Measurements from ENCODE around the gene ECE2.

Gene ECE2

DNA sequence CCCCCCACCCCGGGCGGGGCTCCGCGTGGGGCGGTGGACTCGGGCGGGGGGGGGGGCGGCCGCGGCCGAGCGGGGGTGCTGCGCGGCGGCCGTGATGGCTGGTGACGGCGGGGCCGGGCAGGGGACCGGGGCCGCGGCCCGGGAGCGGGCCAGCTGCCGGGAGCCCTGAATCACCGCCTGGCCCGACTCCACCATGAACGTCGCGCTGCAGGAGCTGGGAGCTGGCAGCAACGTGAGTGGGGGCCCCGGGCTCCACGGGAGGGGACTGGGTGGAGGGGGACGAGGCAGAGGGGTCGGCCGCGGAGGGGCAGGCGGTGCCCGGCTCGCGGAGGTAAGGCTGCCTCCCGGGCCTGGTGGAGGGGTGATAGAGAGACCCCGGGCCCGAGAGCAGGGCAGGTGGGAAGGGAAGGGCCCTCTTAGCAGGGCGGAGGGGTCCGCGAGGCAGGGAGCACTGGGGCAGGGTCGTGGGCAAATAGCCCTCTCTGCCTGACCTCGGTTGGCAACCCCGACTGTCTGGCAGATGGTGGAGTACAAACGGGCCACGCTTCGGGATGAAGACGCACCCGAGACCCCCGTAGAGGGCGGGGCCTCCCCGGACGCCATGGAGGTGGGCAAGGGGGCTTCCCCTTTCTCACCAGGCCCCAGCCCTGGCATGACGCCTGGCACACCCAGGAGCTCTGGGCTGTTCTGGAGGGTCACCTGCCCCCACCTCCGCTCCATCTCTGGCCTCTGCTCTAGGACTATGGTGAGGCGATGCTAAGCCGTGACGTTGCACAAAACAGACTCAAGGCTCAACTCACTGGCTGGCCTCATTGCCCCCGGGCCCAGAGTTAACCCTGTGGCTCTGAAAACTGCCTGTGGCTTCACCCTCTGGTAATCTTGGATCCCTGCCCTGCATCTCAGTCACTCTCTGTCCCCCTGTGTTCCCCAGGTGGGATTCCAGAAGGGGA, at the start of gene ECE2:
Gene ECE2, plus strand, starts transcription at position 62 of the 950 bp plus-strand sequence. Its CDS starts 132 bp downstream, at position 194.
- DNase-seq (ENCODE audit: low spot score): no peak

- DNase-seq (ENCODE audit: low spot score): peak; percentile 76
These were observed 48.3 kb upstream of the ECE2 start for GRCh38 chr3:184227481-184227935.

DNA sequence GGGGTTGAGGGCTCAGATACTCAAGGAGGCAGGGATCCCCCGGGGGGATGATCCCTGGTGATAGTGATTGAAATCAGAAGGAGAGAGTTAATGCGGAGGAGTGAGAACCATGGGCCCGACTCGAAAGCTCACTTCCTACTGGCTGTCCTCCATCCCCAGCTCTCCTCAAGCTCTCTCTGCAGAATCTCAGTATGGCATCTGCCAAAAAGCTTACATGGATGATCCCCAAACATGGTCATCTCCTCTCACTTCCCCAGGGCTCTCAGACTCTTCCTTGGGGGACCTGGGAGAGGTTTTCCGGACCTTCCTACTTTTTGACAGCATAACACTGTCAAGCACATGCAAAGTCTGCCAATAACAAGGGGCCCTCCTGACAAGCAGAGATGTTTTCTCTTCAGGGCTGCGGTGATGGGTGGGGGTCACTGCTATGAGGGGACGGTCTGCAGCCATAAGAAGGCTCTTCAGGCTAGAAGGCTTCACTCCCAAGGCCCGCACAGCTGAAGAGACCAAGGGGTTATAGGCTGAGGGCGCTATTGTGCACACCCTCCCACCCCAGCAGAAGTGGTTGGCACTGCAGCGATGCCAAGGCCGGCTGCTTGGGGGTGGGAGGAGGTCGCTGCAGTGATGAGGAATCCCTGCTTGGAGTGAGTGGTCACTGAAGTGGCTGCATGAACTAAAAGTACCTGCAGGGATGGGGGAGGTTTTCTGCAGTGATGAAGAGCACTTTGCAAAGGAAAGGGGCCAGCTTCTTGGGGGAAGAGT, 47.3 kb upstream of the ECE2 start:
- DNase-seq (ENCODE audit: low spot score): no peak

GRCh38 chr3:184229394-184230080, 46.3 kb upstream of the ECE2 start, which contains the start of gene VWA5B2:
TSS of gene VWA5B2 (plus strand) at chr3:184229585. CDS start at chr3:184230529, 944 bp downstream.
- peak; percentile 90 for DNase-seq (ENCODE audit: low spot score)

GRCh38 chr3:184230081-184230602, 45.7 kb upstream of the ECE2 start:
- no peak for DNase-seq (ENCODE audit: low spot score)

DNA sequence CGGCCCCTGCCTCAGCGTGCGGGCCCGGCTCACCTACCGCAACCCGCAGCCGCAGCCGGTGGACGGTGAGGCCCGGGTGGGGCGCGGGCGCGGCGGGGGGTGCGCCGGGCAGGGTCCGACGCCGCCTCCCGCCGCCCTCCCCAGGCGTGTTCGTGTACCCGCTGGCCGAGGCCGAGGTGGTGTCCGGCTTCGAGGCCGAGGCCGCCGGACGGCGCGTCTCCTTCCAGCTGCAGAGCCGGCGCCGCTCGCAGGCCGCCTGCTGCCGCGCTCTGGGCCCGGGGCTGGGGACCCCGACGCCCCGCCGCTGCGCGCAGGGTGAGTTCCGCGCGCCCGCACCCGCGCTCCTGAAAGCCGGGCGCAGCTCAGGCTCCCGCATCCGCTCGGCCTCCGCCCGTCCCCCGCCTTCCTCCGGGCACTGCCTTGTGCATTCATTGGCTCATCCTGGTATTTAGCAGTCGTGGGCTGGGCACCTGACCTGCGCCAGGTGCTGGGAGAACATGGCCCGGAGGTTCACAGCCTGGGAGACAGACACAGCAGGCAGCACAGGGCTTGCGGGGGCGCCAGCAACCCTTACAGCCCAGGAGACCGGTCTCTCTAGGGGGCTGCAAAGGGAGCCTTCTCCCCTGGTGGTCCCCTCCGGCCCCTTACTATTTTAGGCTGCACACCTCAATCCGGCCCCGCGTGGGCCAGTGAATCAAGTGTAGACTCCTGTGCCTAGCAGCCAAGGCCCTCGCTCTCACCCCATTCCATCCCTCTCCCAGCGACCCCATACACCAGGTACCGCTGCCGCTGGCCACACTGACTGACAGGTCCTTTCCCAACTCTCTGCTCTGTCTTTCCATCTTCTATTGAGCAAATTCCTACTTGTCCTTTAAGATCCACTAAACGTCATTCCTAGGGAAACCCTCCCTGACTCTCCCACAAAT, 45.0 kb upstream of the ECE2 start:
- no peak for DNase-seq (ENCODE audit: low spot score)

DNA sequence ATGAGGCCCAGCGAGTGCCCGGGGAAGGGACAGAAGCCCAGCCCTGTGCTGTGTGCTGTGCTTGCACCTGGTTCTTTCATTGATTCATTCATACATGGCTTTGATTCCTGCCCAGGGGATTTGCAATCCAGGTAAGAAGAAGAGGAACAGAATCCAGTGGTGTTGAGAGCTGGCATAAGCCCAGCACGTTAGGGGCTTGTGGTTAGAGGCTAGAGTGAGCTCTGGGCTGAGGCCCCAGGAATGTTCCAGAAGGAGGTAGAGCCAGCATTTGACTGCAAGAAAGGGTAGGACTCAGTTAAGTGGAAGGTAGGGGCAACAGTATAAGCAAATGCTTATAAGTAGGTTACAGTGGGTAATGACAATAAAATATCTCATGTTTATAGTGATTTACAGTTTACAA, 44.2 kb upstream of the ECE2 start:
- DNase-seq (ENCODE audit: low spot score): no peak

DNA sequence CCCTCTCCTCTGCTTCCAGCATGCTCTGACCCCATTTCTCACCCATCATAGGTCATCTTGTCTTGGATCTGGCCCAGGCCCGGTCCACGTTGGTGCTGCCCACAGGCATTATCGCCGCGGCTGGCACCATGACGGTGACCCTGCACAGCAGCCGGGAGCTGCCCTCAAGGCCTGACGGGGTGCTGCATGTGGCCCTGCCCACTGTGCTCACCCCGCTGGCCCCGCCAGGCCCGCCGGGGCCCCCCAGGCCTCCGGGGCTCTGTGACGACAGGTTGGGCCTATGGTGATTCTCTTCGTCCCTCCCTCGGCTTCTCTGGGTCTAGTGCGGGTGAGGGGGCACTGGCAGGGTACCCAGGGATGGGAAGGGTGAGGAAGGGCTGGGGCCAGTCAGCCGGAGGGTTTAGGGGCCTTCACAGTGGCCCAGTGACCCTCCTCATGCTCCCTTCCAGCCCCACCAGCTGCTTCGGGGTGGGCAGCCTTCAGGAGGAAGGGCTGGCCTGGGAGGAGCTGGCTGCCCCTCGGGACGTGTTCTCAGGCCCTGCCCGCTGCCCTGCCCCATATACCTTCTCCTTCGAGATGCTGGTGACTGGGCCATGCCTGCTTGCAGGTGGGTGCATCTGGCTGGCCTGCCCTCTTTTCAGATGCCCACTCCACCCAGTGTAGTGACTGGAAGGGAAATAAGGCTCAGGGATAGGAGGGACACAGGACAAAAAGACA, 42.5 kb upstream of the ECE2 start:
- DNase-seq (ENCODE audit: low spot score): no peak

DNA sequence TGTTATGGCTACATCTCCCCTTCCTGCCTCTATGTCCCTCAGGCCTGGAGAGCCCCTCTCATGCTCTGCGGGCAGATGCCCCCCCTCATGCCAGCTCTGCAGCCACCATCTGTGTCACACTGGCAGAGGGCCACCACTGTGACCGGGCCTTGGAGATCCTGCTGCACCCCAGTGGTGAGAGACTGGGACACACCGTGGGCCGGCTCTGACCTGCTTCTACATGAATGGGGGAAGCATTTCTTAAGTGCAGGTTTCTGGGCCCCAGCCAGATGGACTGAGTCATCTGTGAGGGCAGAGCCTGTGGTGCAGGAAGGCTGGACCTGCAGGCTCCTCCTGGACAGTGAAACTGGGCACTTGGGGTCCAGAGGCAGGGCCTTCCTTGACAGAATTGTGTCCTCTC, 41.6 kb upstream of the ECE2 start:
- no peak for DNase-seq (ENCODE audit: low spot score)

GRCh38 chr3:184234671-184235380, 41.0 kb upstream of the ECE2 start:
- DNase-seq (ENCODE audit: low spot score): no peak

DNA sequence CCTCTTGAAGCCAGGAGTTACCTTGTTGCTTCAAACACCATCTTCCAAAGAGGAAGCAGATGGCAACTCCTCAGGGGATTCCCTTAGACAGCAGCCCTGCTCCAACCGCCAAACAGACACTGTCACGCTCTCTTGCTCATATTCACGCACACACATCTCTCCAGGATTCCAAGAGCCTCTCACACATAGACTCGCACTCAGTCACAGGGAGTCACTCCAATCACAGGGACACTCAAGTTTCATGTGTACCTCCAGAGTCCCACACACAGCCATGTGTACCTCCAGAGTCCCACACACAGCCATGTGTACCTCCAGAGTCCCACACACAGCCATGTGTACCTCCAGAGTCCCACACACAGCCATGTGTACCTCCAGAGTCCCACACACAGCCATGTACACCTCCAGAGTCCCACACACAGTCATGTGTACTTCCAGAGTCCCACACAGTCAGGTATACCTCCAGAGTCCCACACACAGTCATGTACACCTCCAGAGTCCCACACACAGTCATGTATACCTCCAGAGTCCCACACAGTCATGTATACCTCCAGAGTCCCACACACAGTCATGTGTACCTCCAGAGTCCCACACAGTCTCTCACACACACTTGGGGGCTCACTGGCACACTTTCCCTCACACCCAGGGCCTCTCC, 40.3 kb upstream of the ECE2 start:
- no peak for DNase-seq (ENCODE audit: low spot score)

DNA sequence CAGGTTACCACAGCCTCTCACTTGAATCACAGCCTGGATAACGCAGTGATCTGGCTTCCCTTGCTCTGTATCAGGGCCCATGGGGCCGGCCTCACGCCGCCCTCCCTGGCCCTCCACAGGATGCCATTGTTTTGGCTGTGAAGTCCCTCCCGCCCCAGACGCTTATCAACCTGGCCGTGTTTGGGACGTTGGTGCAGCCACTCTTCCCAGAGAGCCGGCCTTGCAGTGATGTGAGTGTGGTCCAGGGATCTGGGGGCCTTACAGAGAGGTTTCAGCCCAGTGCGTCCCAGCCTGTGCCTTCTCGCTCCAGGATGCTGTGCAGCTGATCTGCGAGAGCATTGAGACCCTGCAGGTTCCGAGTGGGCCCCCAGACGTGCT, 39.8 kb upstream of the ECE2 start:
- DNase-seq (ENCODE audit: low spot score): no peak

GRCh38 chr3:184236636-184237035, 39.2 kb upstream of the ECE2 start:
- no peak for DNase-seq (ENCODE audit: low spot score)

DNA sequence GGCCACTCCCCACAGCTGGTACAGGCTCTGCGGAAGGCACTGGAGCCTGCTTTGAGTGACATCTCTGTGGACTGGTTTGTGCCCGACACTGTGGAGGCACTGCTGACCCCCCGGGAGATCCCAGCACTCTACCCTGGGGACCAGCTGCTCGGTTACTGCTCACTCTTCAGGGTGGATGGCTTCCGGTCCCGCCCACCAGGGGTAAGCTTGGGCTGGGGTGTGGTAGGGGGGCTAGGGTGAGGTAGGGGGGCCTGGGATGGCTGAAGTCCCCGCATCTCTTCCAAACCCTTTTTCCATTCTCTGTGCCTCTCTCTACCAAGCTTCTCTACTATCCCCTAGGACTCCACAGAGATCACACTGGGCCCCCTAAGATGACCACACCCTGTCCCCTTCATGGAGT, 38.6 kb upstream of the ECE2 start:
- DNase-seq (ENCODE audit: low spot score): no peak

DNA sequence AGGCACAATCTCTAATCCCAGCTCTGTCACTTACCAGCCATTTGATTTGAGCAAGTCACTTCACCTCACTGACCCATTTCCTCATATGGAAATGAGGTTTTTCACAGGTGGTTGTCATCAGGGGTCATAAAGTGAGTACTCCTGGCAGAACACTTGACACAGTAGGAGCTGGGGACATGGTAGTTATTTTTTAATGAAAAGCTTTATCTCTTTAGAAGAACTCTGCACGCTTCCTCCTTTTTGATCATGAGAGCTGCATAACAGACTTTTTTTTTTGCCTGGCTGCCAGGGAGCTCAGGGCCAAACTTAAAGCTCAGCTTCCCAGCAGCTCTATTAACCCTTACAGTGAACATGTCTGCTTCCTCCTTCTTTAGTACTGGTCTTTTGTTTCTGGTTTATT, 38.0 kb upstream of the ECE2 start:
- no peak for DNase-seq (ENCODE audit: low spot score)

DNA sequence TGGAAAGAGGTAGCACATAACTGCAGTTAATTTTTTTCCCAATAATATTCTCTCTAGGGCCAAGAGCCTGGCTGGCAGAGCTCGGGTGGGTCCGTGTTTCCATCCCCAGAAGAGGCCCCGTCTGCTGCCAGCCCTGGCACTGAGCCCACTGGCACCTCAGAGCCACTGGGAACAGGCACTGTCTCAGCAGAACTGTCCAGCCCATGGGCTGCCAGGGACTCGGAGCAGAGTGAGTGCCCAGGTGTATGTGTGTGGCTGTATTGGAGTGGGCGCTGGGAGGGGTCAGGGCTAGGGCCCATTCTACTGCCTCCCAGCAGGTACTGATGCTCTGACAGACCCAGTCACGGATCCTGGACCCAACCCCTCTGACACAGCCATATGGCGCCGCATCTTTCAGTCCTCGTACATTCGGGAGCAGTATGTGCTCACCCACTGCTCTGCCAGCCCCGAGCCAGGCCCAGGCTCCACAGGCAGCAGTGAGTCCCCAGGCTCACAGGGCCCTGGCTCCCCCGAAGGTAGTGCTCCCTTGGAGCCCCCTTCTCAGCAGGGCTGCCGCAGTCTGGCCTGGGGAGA, 37.5 kb upstream of the ECE2 start:
- no peak for DNase-seq (ENCODE audit: low spot score)

DNA sequence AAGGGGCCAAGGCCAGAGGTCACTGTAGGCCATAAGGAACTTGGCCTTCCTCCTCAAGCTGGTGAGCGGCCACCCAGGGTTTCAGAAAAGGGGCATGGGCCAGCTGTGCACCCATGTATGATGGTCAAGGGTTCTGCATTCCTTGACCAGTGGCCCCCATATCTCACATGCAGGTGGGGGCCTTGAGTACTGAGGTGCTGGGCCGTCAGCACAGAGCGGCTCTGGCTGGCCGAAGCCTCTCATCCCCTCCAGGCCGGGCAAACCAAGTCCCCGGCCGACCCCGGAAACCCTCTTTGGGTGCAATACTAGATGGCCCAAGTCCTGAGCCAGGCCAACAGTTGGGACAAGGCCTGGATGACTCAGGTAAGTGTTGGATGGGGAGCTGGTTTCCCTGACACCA, 36.6 kb upstream of the ECE2 start:
- DNase-seq (ENCODE audit: low spot score): no peak

GRCh38 chr3:184239708-184240107, 36.1 kb upstream of the ECE2 start:
- no peak for DNase-seq (ENCODE audit: low spot score)
